H54 (cell line): ENCODE results near the gene FER1L5.

ENCODE experiments used
- DNase-seq: peaks from one replicate; pipeline ENCODE4 v3.0.0; 2011; ENCODE audit warnings: low spot score, mixed read lengths; ENCODE audit not compliant: insufficient read length
- FAIRE-seq: peaks from 3 replicates; lab custom pipeline; 2011; peaks lifted over from hg19 to GRCh38; lab: Jason Lieb, UNC
- POLR2A ChIP-seq: IDR thresholded peaks from 2 replicates; pipeline ENCODE4 v1.6.1; 2011; ENCODE audit warnings: low read depth, mild to moderate bottlenecking, low read length

The FER1L5 gene

GRCh38 chr2:96618596-96619283 lies 23.8 kb upstream of the FER1L5 start:
- no peak for TF ChIP-seq POLR2A
- DNase-seq (no peak), FAIRE-seq (no peak)

GRCh38 chr2:96622544-96622943 lies 20.0 kb upstream of the FER1L5 start:
- FAIRE-seq: no peak
- no peak for DNase-seq
- TF ChIP-seq POLR2A: no peak

GRCh38 chr2:96623116-96623515 lies 19.4 kb upstream of the FER1L5 start:
- TF ChIP-seq POLR2A: no peak
- DNase-seq: no peak
- FAIRE-seq: no peak

- DNase-seq: no peak
- no peak for FAIRE-seq
- TF ChIP-seq POLR2A: no peak
Observed at GRCh38 chr2:96625571-96626552, 16.7 kb upstream of the FER1L5 start.

GRCh38 chr2:96626553-96626942 lies 16.0 kb upstream of the FER1L5 start:
- DNase-seq (no peak), FAIRE-seq (no peak)
- no peak for TF ChIP-seq POLR2A

- DNase-seq (no peak), FAIRE-seq (no peak)
- no peak for TF ChIP-seq POLR2A
Observed at GRCh38 chr2:96631804-96632435, 10.6 kb upstream of the FER1L5 start.

- DNase-seq: no peak
- no peak for TF ChIP-seq POLR2A
- no peak for FAIRE-seq
Observed at GRCh38 chr2:96633641-96634040, 8.9 kb upstream of the FER1L5 start.

GRCh38 chr2:96636551-96637171 lies 5.9 kb upstream of the FER1L5 start:
- no peak for TF ChIP-seq POLR2A
- no peak for FAIRE-seq
- DNase-seq: no peak

GRCh38 chr2:96637385-96638143 lies 5.0 kb upstream of the FER1L5 start:
- FAIRE-seq: no peak

GRCh38 chr2:96638144-96639121 lies 4.1 kb upstream of the FER1L5 start, which contains the start of gene KANSL3:
KANSL3 (minus strand) TSS chr2:96638312; CDS start chr2:96637135, 1,177 bp downstream.
- no peak for FAIRE-seq
- peak; percentile 84 for TF ChIP-seq POLR2A
- DNase-seq: peak; percentile 75

More at GRCh38 chr2:96637385-96638143, 5.0 kb upstream of the FER1L5 start:
- peak; percentile 84 for DNase-seq
- no peak; the same call in 1 of the 2 replicates for TF ChIP-seq POLR2A

- TF ChIP-seq POLR2A: no peak
- DNase-seq: no peak
- FAIRE-seq: no peak
Observed at GRCh38 chr2:96647681-96648080, 5.1 kb downstream of the FER1L5 start.
